Thymus (tissue), 11 donors: ENCODE data around the gene TBC1D21. TPM values are rescaled to one million over a fixed set of nuclear protein-coding genes. Genes with fewer than 3 reads are reported as not detected.

Experiments used
- DNase-seq, 9 donors: peaks; one replicate each; pipeline ENCODE4 v3.0.0-alpha.2; 2013; ENCODE audit warnings: low spot score in 9 of 9, low read depth in 6 of 9, missing footprints in 1 of 9
- H3K27ac ChIP-seq, 2 donors: one replicate each; pipeline ENCODE4 v1.5.1; 2013; ENCODE audit warnings: control low read depth in 1 of 2, low read depth in 1 of 2, low read length in 1 of 2, mild to moderate bottlenecking in 1 of 2, moderate library complexity in 1 of 2
- H3K27me3 ChIP-seq, 2 donors: one replicate each; pipeline ENCODE4 v1.5.1; 2013; ENCODE audit warnings: low read length in 1 of 2; ENCODE audit not compliant: control insufficient read depth in 2 of 2, insufficient read depth in 1 of 2
- H3K36me3 ChIP-seq, 2 donors: one replicate each; pipeline ENCODE4 v1.5.1; 2013; ENCODE audit warnings: low read length in 1 of 2, mild to moderate bottlenecking in 1 of 2, moderate library complexity in 1 of 2; ENCODE audit not compliant: control insufficient read depth in 2 of 2, insufficient read depth in 2 of 2
- H3K4me1 ChIP-seq, 2 donors: one replicate each; pipeline ENCODE4 v1.5.1; 2013; ENCODE audit warnings: low read length in 2 of 2; ENCODE audit not compliant: control insufficient read depth in 2 of 2, insufficient read depth in 2 of 2
- H3K4me3 ChIP-seq, 2 donors: one replicate each; pipeline ENCODE4 v1.5.1; 2013; ENCODE audit warnings: low read length in 2 of 2, control low read depth in 1 of 2, mild to moderate bottlenecking in 1 of 2
- H3K9me3 ChIP-seq, 2 donors: one replicate each; pipeline ENCODE4 v1.5.1; 2013; ENCODE audit warnings: low read length in 1 of 2, mild to moderate bottlenecking in 1 of 2; ENCODE audit not compliant: control insufficient read depth in 2 of 2, insufficient read depth in 1 of 2
- WGBS: extraction: QIAGEN DNeasy Blood & Tissue Kit; methylation state at CpG from one replicate; pipeline ENCODE4 v1.1.7; 2013; 5-methylcytosine and 5-hydroxymethylcytosine counted together
- polyA plus RNA-seq: library from polyadenylated mRNA; stranded (reverse); fragments of 200-250 nt; gene quantifications from one replicate; pipeline ENCODE4 v1.2.3, GENCODE V29; 2013
- total RNA-seq: library from RNA; stranded (reverse); fragments of 120-200 nt; gene quantifications from one replicate; pipeline ENCODE4 v1.2.4, GENCODE V29; 2013
- donor health status: healthy.

TBC1D21 gene
- total and polyA plus RNA-seq, 2 donors = 0.05 TPM; not detected in 1

DNA sequence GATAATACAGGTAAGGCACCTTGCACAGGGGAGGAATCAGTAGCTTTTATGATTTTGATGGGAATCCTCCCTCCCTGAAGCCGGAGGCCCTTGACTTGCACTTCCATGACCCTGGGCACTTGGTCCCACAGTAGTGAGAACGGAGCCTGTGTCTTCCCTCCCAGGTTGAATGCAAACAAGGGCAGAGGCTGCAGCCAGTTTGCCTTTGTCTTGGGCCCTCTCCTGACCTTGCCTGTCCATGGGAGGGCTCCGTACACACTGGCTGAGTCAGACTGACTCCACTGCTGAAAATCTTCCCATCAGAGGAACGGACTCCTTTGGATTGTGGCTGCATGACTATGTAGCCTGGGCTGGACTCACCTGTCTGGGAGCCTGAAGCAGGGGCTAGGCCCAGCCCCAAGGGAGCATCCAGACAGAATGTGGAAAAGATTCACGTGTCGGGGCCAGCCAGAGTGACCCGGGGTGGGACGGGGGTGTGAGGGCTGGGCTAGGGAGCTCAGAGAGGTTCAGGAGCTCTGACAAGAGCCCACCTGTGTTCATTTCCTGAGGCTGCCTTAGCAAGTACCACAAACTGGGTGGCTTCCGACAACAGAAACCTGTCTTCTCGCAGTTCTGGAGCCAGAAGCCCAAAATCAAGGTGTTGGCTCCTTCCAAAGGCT is 9.5 kb downstream of the TBC1D21 start:
- Histone ChIP-seq H3K27ac (no peak overlapping the region), H3K9me3 (no peaks in the 10 kb centered on the region), H3K4me3 (no peak overlapping the region), H3K4me1 (no peaks in the 10 kb centered on the region), H3K36me3 (no peaks in the 10 kb centered on the region), H3K27me3 (no peaks in the 10 kb centered on the region)
- WGBS = 95% methylated on average over 10 of the region's 10 CpGs
- DNase-seq = no peak

- DNase-seq = no peak
- WGBS = 93% methylated on average over 3 of the region's 3 CpGs
These were observed 10.8 kb downstream of the TBC1D21 start for GRCh38 chr15:73884159-73884558.

GRCh38 chr15:73885954-73886700 is 12.8 kb downstream of the TBC1D21 start:
- 95% methylated on average over 9 of the region's 9 CpGs for WGBS
- H3K27me3 ChIP-seq = peaks cover 0 to 3% of the 10 kb centered on the region in 2 donors
- H3K36me3 ChIP-seq = no peaks in the 10 kb centered on the region
- no peak for DNase-seq
- H3K27ac ChIP-seq = no peak overlapping the region
- H3K4me1 ChIP-seq = no peaks in the 10 kb centered on the region
- H3K9me3 ChIP-seq = no peaks in the 10 kb centered on the region
- no peak overlapping the region for H3K4me3 ChIP-seq

More at GRCh38 chr15:73884159-73884558, 10.8 kb downstream of the TBC1D21 start:
- H3K9me3 ChIP-seq = no peaks in the 10 kb centered on the region
- no peak overlapping the region for H3K27ac ChIP-seq
- H3K36me3 ChIP-seq = no peaks in the 10 kb centered on the region
- no peaks in the 10 kb centered on the region for H3K27me3 ChIP-seq
- H3K4me3 ChIP-seq = no peak overlapping the region
- no peaks in the 10 kb centered on the region for H3K4me1 ChIP-seq

- Histone ChIP-seq H3K36me3 (no peaks in the 10 kb centered on the region), H3K4me3 (no peak overlapping the region), H3K4me1 (no peaks in the 10 kb centered on the region), H3K27me3 (peaks cover 0 to 3% of the 10 kb centered on the region in 2 donors), H3K9me3 (peaks cover 0 to 4% of the 10 kb centered on the region in 2 donors), H3K27ac (no peak overlapping the region)
- no peak for DNase-seq
- 95% methylated on average over 5 of the region's 5 CpGs for WGBS
These were observed 13.5 kb downstream of the TBC1D21 start for GRCh38 chr15:73886717-73887345.

DNA sequence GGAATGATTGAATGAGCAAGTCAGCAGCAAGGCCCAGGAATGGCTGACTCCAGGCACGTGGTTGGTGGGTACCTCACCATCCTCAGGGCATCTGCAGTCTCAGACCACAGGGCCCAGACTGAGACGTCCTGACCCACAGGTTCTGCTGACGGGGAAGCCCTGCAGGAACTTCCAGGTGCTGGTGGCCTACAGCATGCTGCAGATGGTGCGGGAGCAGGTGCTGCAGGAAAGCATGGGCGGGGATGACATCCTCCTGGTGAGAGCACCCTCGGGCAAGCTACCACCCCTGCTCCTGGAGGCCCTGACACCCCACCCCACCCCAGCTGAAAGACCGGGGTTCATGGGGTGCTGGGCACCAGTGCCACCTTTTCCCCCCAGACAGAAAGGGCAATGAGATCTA is 14.1 kb downstream of the TBC1D21 start:
- Histone ChIP-seq H3K27me3 (peaks cover 0 to 3% of the 10 kb centered on the region in 2 donors), H3K9me3 (peaks cover 0 to 10% of the 10 kb centered on the region in 2 donors), H3K4me3 (no peak overlapping the region), H3K27ac (no peak overlapping the region), H3K36me3 (no peaks in the 10 kb centered on the region), H3K4me1 (no peaks in the 10 kb centered on the region)
- WGBS = 64% methylated on average over 7 of the region's 7 CpGs
- DNase-seq = no peak

GRCh38 chr15:73888224-73889041 is 15.1 kb downstream of the TBC1D21 start:
- 90% methylated on average over 10 of the region's 10 CpGs for WGBS
- Histone ChIP-seq H3K27ac (no peak overlapping the region), H3K4me3 (no peak overlapping the region), H3K27me3 (peaks cover 0 to 3% of the 10 kb centered on the region in 2 donors), H3K9me3 (peaks cover 0 to 13% of the 10 kb centered on the region in 2 donors), H3K4me1 (no peaks in the 10 kb centered on the region), H3K36me3 (no peaks in the 10 kb centered on the region)
- DNase-seq = no peak

GRCh38 chr15:73889053-73889761 is 15.8 kb downstream of the TBC1D21 start:
- no peak overlapping the region for H3K4me3 ChIP-seq
- H3K9me3 ChIP-seq = peaks cover 0 to 13% of the 10 kb centered on the region in 2 donors
- no peak overlapping the region for H3K27ac ChIP-seq
- H3K36me3 ChIP-seq = no peaks in the 10 kb centered on the region
- peaks cover 0 to 3% of the 10 kb centered on the region in 2 donors for H3K27me3 ChIP-seq
- WGBS = 94% methylated on average over 6 of the region's 6 CpGs
- no peak for DNase-seq
- H3K4me1 ChIP-seq = no peaks in the 10 kb centered on the region

DNA sequence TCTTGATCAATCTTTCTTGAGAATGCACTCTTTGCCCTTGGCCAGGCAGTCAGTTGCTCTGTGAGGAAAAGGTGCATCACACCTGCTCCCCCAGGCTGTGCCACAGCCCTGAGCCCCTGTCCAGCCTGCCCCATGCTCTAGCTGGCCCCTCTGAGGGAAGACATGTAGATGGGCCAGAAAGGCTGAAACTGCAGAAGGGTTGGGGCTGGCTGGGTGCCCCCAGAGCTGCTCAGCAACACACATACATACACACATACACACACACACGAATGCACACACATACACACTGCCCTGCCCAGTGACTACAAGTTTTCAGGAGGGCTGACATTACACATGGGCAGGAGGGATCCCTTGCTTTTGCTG is 16.4 kb downstream of the TBC1D21 start:
- no peak for DNase-seq
- Histone ChIP-seq H3K4me1 (no peaks in the 10 kb centered on the region), H3K4me3 (no peak overlapping the region), H3K27me3 (peaks cover 0 to 3% of the 10 kb centered on the region in 2 donors), H3K36me3 (no peaks in the 10 kb centered on the region), H3K27ac (no peak overlapping the region), H3K9me3 (peaks cover 0 to 13% of the 10 kb centered on the region in 2 donors)
- WGBS = 68% methylated on average over 1 of the region's 1 CpG
